Activated CD4-positive, alpha-beta T cell treated with anti-CD3 and anti-CD28 coated beads, Interleukin-2, amount 10 ng/mL, durations not matched to agents 7 days and 5 days (primary cell): ENCODE data around the gene IPP. TPM values are rescaled to one million over a fixed set of nuclear protein-coding genes. Genes with fewer than 3 reads are reported as not detected.

Experiments
- CTCF ChIA-PET: fragments of 350-600 bp; sonication (Branson Sonifier 250); formaldehyde crosslinking; loops from one replicate; lab custom pipeline; 2021; ENCODE audit warnings: antibody characterized with exemption; lab: Charles Lee
- POLR2A ChIA-PET: fragments of 350-600 bp; sonication (Branson Sonifier 250); formaldehyde crosslinking; loops from one replicate; lab custom pipeline; 2021; ENCODE audit warnings: antibody characterized with exemption; lab: Charles Lee
- DNase-seq: peaks from one replicate; pipeline ENCODE4 v3.0.0-alpha.2; 2020
- H3K27ac Mint-ChIP-seq: one replicate; pipeline ENCODE4 v1.8.0; 2021; ENCODE audit warnings: mild to moderate bottlenecking, moderate library complexity, mixed read lengths
- H3K27me3 Mint-ChIP-seq: one replicate; pipeline ENCODE4 v1.8.0; 2021; ENCODE audit warnings: mixed read lengths
- H3K36me3 Mint-ChIP-seq: one replicate; pipeline ENCODE4 v1.8.0; 2021; ENCODE audit warnings: low read depth, mixed read lengths
- H3K4me1 Mint-ChIP-seq: one replicate; pipeline ENCODE4 v1.8.0; 2021; ENCODE audit warnings: mixed read lengths
- H3K4me3 Mint-ChIP-seq: one replicate; pipeline ENCODE4 v1.8.0; 2021; ENCODE audit warnings: mild to moderate bottlenecking, moderate library complexity, mixed read lengths
- H3K9me3 Mint-ChIP-seq: one replicate; pipeline ENCODE4 v1.8.0; 2021; ENCODE audit warnings: mixed read lengths
- total RNA-seq, 2 experiments: library from RNA; stranded (reverse); gene quantifications; one replicate each; pipeline ENCODE4 v1.2.3, GENCODE V29; 2021

The IPP gene
- total RNA-seq, 2 experiments from 2014 or later: 9.5 to 11.8 TPM

DNA sequence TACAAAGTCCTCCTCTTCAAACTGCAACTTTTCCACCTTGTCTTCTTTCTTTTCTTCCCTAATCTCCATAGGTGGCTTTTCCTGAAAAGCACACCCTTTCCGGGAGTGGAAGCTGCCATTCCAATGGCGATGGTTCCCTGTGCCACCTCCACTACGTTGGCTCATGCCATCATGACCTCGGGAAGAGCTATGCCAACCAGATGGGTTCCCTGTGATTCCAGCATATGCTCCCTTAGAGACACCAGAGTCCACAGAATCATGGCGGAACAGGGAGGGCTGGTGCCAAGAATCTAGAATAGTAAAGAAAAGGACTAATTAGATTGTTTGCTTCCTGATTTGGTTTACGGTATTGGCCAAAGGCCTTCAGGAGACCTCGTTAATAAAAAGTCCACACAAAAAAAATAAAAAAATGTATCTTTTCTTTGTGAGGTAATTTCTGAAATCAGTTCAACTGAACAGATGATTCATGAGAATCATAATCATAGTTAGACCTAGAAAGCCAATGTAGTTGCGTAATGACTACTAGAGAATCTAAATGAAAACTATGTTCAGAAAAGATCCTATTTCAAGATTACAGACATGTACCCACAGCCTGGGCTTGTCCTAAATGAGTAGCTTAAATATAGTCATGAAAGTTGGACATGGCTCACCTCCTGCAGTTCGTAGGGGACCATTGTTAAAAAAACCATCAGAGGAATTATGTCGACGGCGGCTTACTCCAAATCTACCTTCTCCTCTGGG lies 95.7 kb downstream of the IPP start:
- Mint-ChIP-seq H3K27me3 (no peaks in the 10 kb centered on the region), H3K36me3 (peaks cover 64% of the 10 kb centered on the region), H3K4me3 (no peak overlapping the region), H3K27ac (no peak overlapping the region), H3K9me3 (no peaks in the 10 kb centered on the region), H3K4me1 (peaks cover 5% of the 10 kb centered on the region)
- POLR2A ChIA-PET: no interaction called here
- DNase-seq: no peak
- CTCF ChIA-PET: interaction anchor here (0.6 to 0.9 kb wide), 3 partner anchors 15 to 244 kb away, joined by 3 read pairs; no protein-coding TSS in a partner anchor

Other genes with a start within 250 kb of the IPP start
- 100 to 1,000 TPM; 269 to 331 TPM for gene PRDX1, start 228.8 kb downstream of the IPP start, total RNA-seq
- 100 to 1,000 TPM; 134 to 135 TPM for gene AKR1A1, start 199.8 kb downstream of the IPP start, total RNA-seq
- gene NASP, start 166.6 kb downstream of the IPP start, total RNA-seq: 100 to 1,000 TPM; 193 to 198 TPM
- 1 to 10 TPM; 2.3 to 3.3 TPM for gene CCDC17, start 126.6 kb downstream of the IPP start, total RNA-seq
- gene GPBP1L1, start 64.1 kb downstream of the IPP start, total RNA-seq: 100 to 1,000 TPM; 117 to 124 TPM
- 10 to 100 TPM; 18.6 to 27.4 TPM for gene TMEM69, start 62.5 kb downstream of the IPP start, total RNA-seq
- 10 to 100 TPM; 25.2 to 26.3 TPM for gene MAST2, start 53.0 kb upstream of the IPP start, total RNA-seq